Measurements from ENCODE around the gene IFITM5. TPM values are rescaled to one million over a fixed set of nuclear protein-coding genes. Genes with fewer than 3 reads are reported as not detected.

Gene IFITM5
- not detected for total RNA-seq

DNA sequence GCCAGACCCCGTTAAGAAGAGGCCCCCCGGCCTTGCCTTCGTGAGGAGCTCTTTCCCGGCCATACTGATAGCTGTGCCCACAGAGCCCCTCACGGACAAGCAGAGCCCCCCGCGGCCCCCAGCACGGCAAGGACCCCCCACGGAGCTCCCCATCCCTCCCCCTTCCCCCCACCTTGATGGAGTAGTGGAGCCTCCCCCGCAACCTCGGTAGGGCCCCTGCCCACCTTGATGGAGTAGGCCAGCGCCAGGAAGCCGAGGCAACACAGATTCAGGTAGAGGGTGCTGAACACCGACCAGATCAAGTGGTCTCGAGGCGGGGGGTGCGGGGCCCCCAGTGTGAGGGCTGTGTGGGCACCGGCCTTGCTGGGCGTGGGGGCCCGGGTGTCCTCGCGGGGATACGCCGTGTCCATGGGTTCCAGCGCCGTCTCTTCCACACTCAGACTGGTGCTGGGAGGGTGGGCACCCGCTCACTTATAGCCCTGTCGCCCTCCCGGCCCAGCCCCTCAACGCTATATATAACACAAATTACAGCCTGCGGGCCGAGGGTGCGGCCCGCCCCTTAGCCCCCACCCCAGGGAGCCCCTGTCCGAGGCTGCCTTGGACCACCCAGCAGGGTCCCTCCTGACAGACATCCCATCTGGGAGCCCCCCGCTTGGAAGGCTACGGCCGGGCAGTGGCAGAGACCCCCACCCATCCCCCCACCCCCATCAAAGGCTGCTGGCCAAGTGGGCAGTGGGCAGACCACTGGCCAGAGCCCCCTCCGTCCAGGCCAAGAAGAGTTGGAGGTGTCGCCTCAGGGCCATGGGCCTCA is at the start of gene IFITM5:
Gene IFITM5 (minus strand): TSS at position 446 of the 811 bp plus-strand sequence. CDS start 36 bp downstream, at position 410.
- Histone ChIP-seq H3K4me1 (no peaks in the 10 kb centered on the region), H3K27ac (peak within 1 kb of the TSS in 1 of 2 donors; percentile 0), H3K36me3 (no peaks in the 10 kb centered on the region), H3K4me3 (no peak within 1 kb of the TSS), H3K9me3 (no peaks in the 10 kb centered on the region), H3K27me3 (peaks cover 0 to 18% of the 10 kb centered on the region in 2 donors)
- intact Hi-C loops (cut with DNase I; ENCODE audit: low total_unique reads) = loop anchor here (5.0 kb wide), 1 partner anchor 63 kb away; no protein-coding TSS in a partner anchor
- TF ChIP-seq POLR2A (IDR thresholded peaks at IDR 0.05) = no peak
- TF ChIP-seq, protein P1, sequence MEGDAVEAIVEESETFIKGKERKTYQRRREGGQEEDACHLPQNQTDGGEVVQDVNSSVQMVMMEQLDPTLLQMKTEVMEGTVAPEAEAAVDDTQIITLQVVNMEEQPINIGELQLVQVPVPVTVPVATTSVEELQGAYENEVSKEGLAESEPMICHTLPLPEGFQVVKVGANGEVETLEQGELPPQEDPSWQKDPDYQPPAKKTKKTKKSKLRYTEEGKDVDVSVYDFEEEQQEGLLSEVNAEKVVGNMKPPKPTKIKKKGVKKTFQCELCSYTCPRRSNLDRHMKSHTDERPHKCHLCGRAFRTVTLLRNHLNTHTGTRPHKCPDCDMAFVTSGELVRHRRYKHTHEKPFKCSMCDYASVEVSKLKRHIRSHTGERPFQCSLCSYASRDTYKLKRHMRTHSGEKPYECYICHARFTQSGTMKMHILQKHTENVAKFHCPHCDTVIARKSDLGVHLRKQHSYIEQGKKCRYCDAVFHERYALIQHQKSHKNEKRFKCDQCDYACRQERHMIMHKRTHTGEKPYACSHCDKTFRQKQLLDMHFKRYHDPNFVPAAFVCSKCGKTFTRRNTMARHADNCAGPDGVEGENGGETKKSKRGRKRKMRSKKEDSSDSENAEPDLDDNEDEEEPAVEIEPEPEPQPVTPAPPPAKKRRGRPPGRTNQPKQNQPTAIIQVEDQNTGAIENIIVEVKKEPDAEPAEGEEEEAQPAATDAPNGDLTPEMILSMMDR (IDR thresholded peaks at IDR 0.05) = no peak
- TF ChIP-seq POLR2AphosphoS5 (IDR thresholded peaks at IDR 0.05) = no peak
- DNase-seq (ENCODE audit: low spot score in 2 of 2) = no peak

- TF ChIP-seq POLR2A (IDR thresholded peaks at IDR 0.05) (no peak), POLR2AphosphoS5 (IDR thresholded peaks at IDR 0.05) (no peak)
- TF ChIP-seq, protein P1 (IDR thresholded peaks at IDR 0.05) = no peak
- Histone ChIP-seq H3K27me3 (no peaks in the 10 kb centered on the region), H3K36me3 (no peaks in the 10 kb centered on the region), H3K4me3 (no peak overlapping the region), H3K9me3 (no peaks in the 10 kb centered on the region), H3K27ac (no peak overlapping the region), H3K4me1 (no peaks in the 10 kb centered on the region)
- DNase-seq (ENCODE audit: low spot score in 2 of 2) = no peak
- intact Hi-C loops (cut with DNase I; ENCODE audit: low total_unique reads) = no loop called here
These were observed 47.2 kb upstream of the IFITM5 start for GRCh38 chr11:346529-346928.

DNA sequence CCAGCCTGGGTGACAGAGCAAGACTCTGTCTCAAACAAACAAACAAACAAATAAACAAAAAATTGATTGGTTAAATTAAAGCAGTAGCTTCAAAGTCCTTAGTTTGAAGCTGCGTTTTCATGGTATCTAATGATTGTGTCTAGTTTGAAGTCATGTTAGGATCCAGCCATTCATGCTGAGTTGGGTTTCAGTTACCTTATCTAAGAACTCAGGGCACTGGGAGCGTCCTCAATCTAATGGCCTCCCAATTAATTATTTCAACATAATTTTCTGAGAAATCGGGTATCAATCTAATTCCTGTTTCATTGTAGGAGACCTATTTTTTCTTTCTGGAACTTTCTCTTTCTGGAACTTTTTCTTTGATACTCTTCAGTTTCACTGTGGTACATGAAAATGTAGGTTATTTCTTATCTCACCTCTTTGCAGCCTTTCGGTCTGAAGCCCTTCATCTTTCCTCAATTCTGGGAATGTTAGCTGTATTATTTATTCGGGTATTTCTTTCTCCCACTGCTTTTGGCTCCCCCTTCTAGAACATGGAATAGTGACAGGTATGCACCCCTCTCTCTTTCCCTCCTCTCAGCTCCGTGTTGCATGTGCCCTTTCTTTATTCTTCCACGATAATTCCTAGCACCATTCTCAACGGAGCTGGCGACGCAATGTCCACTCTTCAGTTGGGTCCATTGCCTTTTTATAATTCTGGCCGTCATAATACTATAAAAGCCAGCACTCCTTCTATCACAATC is 45.7 kb upstream of the IFITM5 start:
- peak in 1 of 2 donors; percentile 2 for DNase-seq (ENCODE audit: low spot score in 2 of 2)
- TF ChIP-seq POLR2A (IDR thresholded peaks at IDR 0.05) (no peak), POLR2AphosphoS5 (IDR thresholded peaks at IDR 0.05) (no peak)
- TF ChIP-seq, protein P1 (IDR thresholded peaks at IDR 0.05) = no peak

GRCh38 chr11:342328-342727 is 43.0 kb upstream of the IFITM5 start:
- intact Hi-C loops (cut with DNase I; ENCODE audit: low total_unique reads) = no loop called here
- H3K9me3 ChIP-seq = no peaks in the 10 kb centered on the region
- H3K4me1 ChIP-seq = no peaks in the 10 kb centered on the region
- H3K27me3 ChIP-seq = no peaks in the 10 kb centered on the region
- H3K4me3 ChIP-seq = no peak overlapping the region
- H3K27ac ChIP-seq = peak overlapping the region; percentile 20 to 65
- no peaks in the 10 kb centered on the region for H3K36me3 ChIP-seq
- TF ChIP-seq POLR2A (IDR thresholded peaks at IDR 0.05) = no peak
- no peak for TF ChIP-seq POLR2AphosphoS5 (IDR thresholded peaks at IDR 0.05)
- TF ChIP-seq, protein P1 (IDR thresholded peaks at IDR 0.05) = no peak
- DNase-seq (ENCODE audit: low spot score in 2 of 2) = peak in 1 of 2 donors; percentile 3

More for the DNA sequence above, 45.7 kb upstream of the IFITM5 start:
- Histone ChIP-seq H3K4me3 (no peak overlapping the region), H3K4me1 (no peaks in the 10 kb centered on the region), H3K27ac (no peak overlapping the region), H3K27me3 (no peaks in the 10 kb centered on the region), H3K9me3 (no peaks in the 10 kb centered on the region), H3K36me3 (no peaks in the 10 kb centered on the region)
- intact Hi-C loops (cut with DNase I; ENCODE audit: low total_unique reads) = no loop called here

All from breast epithelium (tissue), 4 donors.